ENCODE data around the gene TMEM220.

Gene TMEM220

DNA sequence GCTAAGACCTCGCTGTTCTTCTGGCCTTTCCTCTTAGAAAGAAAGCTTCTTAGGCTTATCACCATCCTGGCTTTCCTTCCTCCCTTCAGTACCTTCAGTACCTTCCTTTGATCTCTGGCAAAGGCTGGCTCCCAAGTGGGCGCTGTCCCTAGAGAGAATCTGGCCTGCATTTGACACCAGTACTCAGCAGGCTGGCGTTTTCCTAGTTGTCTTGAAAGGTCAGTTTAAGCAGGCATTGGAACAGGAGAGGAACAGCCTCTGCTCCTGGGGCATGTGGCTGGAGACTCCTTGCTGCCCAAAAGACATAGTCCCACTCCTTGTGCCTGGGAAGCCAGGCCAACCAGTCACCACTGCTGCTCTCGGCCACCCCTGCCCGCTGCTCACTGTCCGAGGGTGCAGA, 40.0 kb upstream of the TMEM220 start:
- no peak overlapping the region for H3K27ac ChIP-seq
- in situ Hi-C loops (cut with HindIII; ENCODE audit: low pct_ligation_motif_present, low sequenced_read_pairs), result no loop called here
- H3K36me3 ChIP-seq (replicated peaks), result no peaks in the 10 kb centered on the region
- no peak for DNase-seq
- H3K4me3 ChIP-seq (ENCODE audit: low read depth, low read length), result no peak overlapping the region
- H3K27me3 ChIP-seq (replicated peaks), result no peaks in the 10 kb centered on the region
- TF ChIP-seq CTCF (IDR thresholded peaks at IDR 0.05; ENCODE audit: low read depth, low read length, missing control alignments), result no peak

DNA sequence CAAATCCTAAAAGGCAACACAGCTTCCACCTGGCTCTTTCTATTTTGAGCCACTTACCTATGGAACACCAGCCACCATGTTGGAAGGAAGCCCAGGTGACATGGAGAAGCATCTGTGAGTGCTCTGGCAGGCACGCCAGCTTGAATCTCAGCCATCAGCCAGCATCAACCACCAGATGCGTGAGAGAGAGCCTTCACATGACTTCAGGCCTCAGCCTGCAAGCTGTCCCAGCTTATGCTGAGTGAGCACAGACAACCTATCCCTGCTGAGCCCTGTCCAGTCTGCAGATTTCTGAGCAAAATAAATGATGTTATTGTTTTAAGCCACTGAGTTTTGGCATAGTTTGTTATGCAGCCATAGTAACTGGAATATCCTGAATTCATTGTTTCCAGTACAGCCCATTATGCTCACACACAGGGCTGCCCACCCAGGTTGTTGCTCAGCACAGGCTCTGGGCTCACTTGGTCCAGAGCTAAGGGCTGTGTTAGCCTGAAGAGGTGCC, 39.0 kb upstream of the TMEM220 start:
- H3K36me3 ChIP-seq (replicated peaks), result no peaks in the 10 kb centered on the region
- TF ChIP-seq CTCF (IDR thresholded peaks at IDR 0.05; ENCODE audit: low read depth, low read length, missing control alignments), result no peak
- DNase-seq, result no peak
- no peak overlapping the region for H3K27ac ChIP-seq
- in situ Hi-C loops (cut with HindIII; ENCODE audit: low pct_ligation_motif_present, low sequenced_read_pairs), result no loop called here
- no peak overlapping the region for H3K4me3 ChIP-seq (ENCODE audit: low read depth, low read length)
- H3K27me3 ChIP-seq (replicated peaks), result no peaks in the 10 kb centered on the region

- Histone ChIP-seq H3K36me3 (replicated peaks) (no peaks in the 10 kb centered on the region), H3K27me3 (replicated peaks) (no peaks in the 10 kb centered on the region), H3K4me3 (ENCODE audit: low read depth, low read length) (no peak overlapping the region), H3K27ac (no peak overlapping the region)
- TF ChIP-seq CTCF (IDR thresholded peaks at IDR 0.05; ENCODE audit: low read depth, low read length, missing control alignments), result no peak
- in situ Hi-C loops (cut with HindIII; ENCODE audit: low pct_ligation_motif_present, low sequenced_read_pairs), result no loop called here
- DNase-seq, result no peak
These were observed 37.4 kb upstream of the TMEM220 start for GRCh38 chr17:10767232-10767631.

DNA sequence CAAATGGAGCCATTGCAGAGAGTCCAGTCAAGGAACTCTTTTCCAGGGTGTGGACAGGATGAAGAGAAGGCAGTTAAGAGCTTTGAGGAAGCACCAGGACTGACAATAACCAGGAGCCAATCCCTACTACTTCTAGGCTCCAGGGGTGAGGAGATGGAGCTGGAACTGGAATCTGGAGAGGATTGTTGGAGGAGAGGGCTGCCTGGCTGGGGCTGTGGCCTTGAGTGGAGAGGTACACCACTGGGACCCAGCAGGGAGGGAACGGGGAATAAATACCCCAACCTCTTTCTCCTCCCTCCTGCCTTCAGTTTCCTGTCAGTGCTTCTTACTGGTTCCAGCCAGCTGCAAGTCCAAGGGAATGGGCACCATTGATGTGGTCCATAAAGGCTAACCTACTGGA, 32.2 kb upstream of the TMEM220 start:
- Histone ChIP-seq H3K4me3 (ENCODE audit: low read depth, low read length) (no peak overlapping the region), H3K27me3 (replicated peaks) (no peaks in the 10 kb centered on the region), H3K36me3 (replicated peaks) (no peaks in the 10 kb centered on the region), H3K27ac (no peak overlapping the region)
- DNase-seq, result no peak
- in situ Hi-C loops (cut with HindIII; ENCODE audit: low pct_ligation_motif_present, low sequenced_read_pairs), result no loop called here
- TF ChIP-seq CTCF (IDR thresholded peaks at IDR 0.05; ENCODE audit: low read depth, low read length, missing control alignments), result no peak

DNA sequence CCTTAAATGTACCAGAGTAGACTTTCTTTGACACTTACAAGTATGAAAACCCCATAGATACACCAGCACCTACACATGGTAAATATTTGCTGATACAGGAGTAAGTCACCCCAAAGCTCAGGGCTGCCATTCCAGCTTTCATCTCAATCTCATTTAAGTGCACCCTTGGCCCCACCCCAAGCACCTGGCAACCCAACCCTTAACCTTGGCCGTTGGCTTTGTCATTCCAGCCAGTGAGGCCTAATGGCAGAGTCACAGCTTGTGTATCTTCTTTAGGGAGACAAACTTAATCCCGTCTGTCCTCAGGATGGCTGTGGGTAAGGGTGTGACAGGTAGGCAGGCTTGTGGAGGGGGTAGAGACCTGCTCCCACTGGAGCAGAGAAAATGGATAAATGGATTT, 31.5 kb upstream of the TMEM220 start:
- no peak overlapping the region for H3K27ac ChIP-seq
- TF ChIP-seq CTCF (IDR thresholded peaks at IDR 0.05; ENCODE audit: low read depth, low read length, missing control alignments), result no peak
- no peak overlapping the region for H3K4me3 ChIP-seq (ENCODE audit: low read depth, low read length)
- H3K27me3 ChIP-seq (replicated peaks), result no peaks in the 10 kb centered on the region
- in situ Hi-C loops (cut with HindIII; ENCODE audit: low pct_ligation_motif_present, low sequenced_read_pairs), result no loop called here
- H3K36me3 ChIP-seq (replicated peaks), result no peaks in the 10 kb centered on the region
- DNase-seq, result no peak

- H3K36me3 ChIP-seq (replicated peaks), result no peaks in the 10 kb centered on the region
- no peaks in the 10 kb centered on the region for H3K27me3 ChIP-seq (replicated peaks)
- TF ChIP-seq CTCF (IDR thresholded peaks at IDR 0.05; ENCODE audit: low read depth, low read length, missing control alignments), result no peak
- no peak overlapping the region for H3K27ac ChIP-seq
- H3K4me3 ChIP-seq (ENCODE audit: low read depth, low read length), result no peak overlapping the region
- in situ Hi-C loops (cut with HindIII; ENCODE audit: low pct_ligation_motif_present, low sequenced_read_pairs), result no loop called here
- DNase-seq, result no peak
These were observed 28.2 kb upstream of the TMEM220 start for GRCh38 chr17:10758062-10758461.
